Caco-2 (cell line): ENCODE measurements around the gene MCAT. TPM values are rescaled to one million over a fixed set of nuclear protein-coding genes. Genes with fewer than 3 reads are reported as not detected.

Experiments used
- BruUV-seq: library from RNA; stranded (reverse); fragments of 400-500 nt; replicated peaks from 2 replicates; lab custom pipeline; 2021; lab: Mats Ljungman, UMichigan
- CTCF ChIA-PET: fragments of 300-600 bp; sonication (Branson Sonifier 250); formaldehyde crosslinking; loops from one replicate; lab custom pipeline; 2022; ENCODE audit warnings: antibody characterized with exemption; lab: Charles Lee
- POLR2A ChIA-PET: fragments of 300-600 bp; sonication (Branson Sonifier 250); formaldehyde crosslinking; loops from one replicate; lab custom pipeline; 2022; ENCODE audit warnings: antibody characterized with exemption; lab: Charles Lee
- DNase-seq, 2 experiments: peaks; one replicate each; pipeline versions ENCODE4 v3.0.0 to v3.0.0-alpha.2; 2020 to 2022
- H3K27me3 ChIP-seq: replicated peaks from 2 replicates; pipeline ENCODE4 v1.6.0; 2011; ENCODE audit warnings: low read length; ENCODE audit not compliant: control insufficient read depth, insufficient read depth
- H3K36me3 ChIP-seq: 2 replicates; pipeline ENCODE4 v1.5.1; 2011; ENCODE audit warnings: low read length; ENCODE audit not compliant: control insufficient read depth, insufficient read depth
- H3K4me1 ChIP-seq: fragments of 250-450 bp; sonication (Bioruptor Pico); 2 replicates; pipeline ENCODE4 v1.5.1; 2020; ENCODE audit warnings: mild to moderate bottlenecking
- H3K4me3 ChIP-seq: 2 replicates; pipeline ENCODE4 v1.5.1; 2011; ENCODE audit warnings: low read depth, mild to moderate bottlenecking, control low read depth, low read length
- H3K9me3 ChIP-seq: fragments of 250-450 bp; sonication (Bioruptor Pico); 2 replicates; pipeline ENCODE4 v1.5.1; 2020; ENCODE audit warnings: mild to moderate bottlenecking, moderate library complexity
- H3K27ac Mint-ChIP-seq: one replicate; pipeline ENCODE4 v1.8.0; 2022; ENCODE audit warnings: mixed read lengths; ENCODE audit not compliant: unreplicated experiment
- H3K27me3 Mint-ChIP-seq: one replicate; pipeline ENCODE4 v1.8.0; 2022; ENCODE audit warnings: mixed read lengths; ENCODE audit not compliant: insufficient read depth, unreplicated experiment
- H3K36me3 Mint-ChIP-seq: one replicate; pipeline ENCODE4 v1.8.0; 2022; ENCODE audit warnings: mild to moderate bottlenecking, mixed read lengths; ENCODE audit not compliant: insufficient read depth, unreplicated experiment
- H3K4me1 Mint-ChIP-seq: one replicate; pipeline ENCODE4 v1.8.0; 2022; ENCODE audit warnings: low read depth, mixed read lengths; ENCODE audit not compliant: unreplicated experiment
- H3K4me3 Mint-ChIP-seq: one replicate; pipeline ENCODE4 v1.8.0; 2022; ENCODE audit warnings: mild to moderate bottlenecking, moderate library complexity, mixed read lengths; ENCODE audit not compliant: unreplicated experiment
- H3K9me3 Mint-ChIP-seq: one replicate; pipeline ENCODE4 v1.8.0; 2022; ENCODE audit warnings: mixed read lengths; ENCODE audit not compliant: unreplicated experiment
- intact Hi-C: fragments of 100-400 bp; cut with micrococcal nuclease; formaldehyde crosslinking; loops from one replicate; pipeline ENCODE4 v1.10.0; 2022; ENCODE audit not compliant: unreplicated experiment
- total RNA-seq: library from RNA; stranded (reverse); gene quantifications from 2 replicates; pipeline ENCODE4 v1.2.3, GENCODE V29; 2022
- TF ChIP-seq, protein P1 (sequence below), 2 experiments: fragments of 200-600 bp in 1 of 2; IDR thresholded peaks; 1 replicate in 1 of 2; 2 replicates in 1 of 2; pipeline versions ENCODE4 v1.5.1 to v1.8.0; 2011 to 2022; ENCODE audit warnings: antibody characterized with exemption in 1 of 2, control low read depth in 1 of 2, inconsistent platforms in 1 of 2, low read depth in 1 of 2, low read length in 1 of 2, mild to moderate bottlenecking in 1 of 2, moderate library complexity in 1 of 2; ENCODE audit not compliant: insufficient read depth in 1 of 2, severe bottlenecking in 1 of 2, unreplicated experiment in 1 of 2

Gene MCAT
- total RNA-seq, 1 experiment from 2014 or later = 23.5 TPM

DNA sequence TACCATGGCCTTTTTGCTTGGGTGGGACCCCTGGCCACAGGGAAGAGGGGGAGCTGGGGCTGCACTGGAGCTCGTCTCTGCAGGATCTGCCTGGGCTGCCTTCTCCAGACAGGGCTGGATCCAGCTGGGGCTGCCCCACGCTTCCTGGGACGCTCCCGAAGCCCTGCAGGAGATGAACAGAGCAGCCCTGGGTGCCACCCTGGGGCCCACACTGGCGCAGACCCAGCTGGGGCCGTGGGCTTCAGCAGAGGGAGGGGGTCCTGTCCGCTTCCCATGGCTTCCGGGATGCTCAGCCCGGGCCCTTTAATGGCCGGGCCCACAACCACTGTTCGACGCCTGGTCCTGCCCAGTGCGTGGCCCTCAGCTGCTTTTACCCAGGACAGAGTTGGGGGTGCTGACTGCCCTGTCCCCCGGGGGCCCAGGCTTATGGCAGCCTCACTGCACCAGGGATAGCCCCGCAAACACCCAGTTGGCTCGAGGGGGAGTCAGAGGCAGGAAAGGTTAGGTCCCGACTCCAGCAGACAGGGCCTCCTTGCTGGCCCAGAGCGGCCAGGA, 20.1 kb upstream of the MCAT start:
- Mint-ChIP-seq H3K27ac (no peak overlapping the region), H3K4me1 (no peaks in the 10 kb centered on the region), H3K4me3 (no peak overlapping the region), H3K27me3 (no peaks in the 10 kb centered on the region), H3K36me3 (peaks cover 15% of the 10 kb centered on the region), H3K9me3 (no peaks in the 10 kb centered on the region)
- no peak for DNase-seq
- TF ChIP-seq, protein P1, sequence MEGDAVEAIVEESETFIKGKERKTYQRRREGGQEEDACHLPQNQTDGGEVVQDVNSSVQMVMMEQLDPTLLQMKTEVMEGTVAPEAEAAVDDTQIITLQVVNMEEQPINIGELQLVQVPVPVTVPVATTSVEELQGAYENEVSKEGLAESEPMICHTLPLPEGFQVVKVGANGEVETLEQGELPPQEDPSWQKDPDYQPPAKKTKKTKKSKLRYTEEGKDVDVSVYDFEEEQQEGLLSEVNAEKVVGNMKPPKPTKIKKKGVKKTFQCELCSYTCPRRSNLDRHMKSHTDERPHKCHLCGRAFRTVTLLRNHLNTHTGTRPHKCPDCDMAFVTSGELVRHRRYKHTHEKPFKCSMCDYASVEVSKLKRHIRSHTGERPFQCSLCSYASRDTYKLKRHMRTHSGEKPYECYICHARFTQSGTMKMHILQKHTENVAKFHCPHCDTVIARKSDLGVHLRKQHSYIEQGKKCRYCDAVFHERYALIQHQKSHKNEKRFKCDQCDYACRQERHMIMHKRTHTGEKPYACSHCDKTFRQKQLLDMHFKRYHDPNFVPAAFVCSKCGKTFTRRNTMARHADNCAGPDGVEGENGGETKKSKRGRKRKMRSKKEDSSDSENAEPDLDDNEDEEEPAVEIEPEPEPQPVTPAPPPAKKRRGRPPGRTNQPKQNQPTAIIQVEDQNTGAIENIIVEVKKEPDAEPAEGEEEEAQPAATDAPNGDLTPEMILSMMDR (IDR thresholded peaks at IDR 0.05; ENCODE audit: insufficient read depth in 1 of 2, low read depth in 1 of 2, low read length in 1 of 2, severe bottlenecking in 1 of 2, unreplicated experiment in 1 of 2) = no peak
- Histone ChIP-seq H3K4me3 (no peak overlapping the region), H3K9me3 (no peaks in the 10 kb centered on the region), H3K36me3 (no peaks in the 10 kb centered on the region), H3K27me3 (no peaks in the 10 kb centered on the region), H3K4me1 (no peaks in the 10 kb centered on the region)
- no TSS peak for BruUV-seq
- CTCF ChIA-PET = interaction anchor here (0.7 kb wide), 1 partner anchor 68 kb away, joined by 3 read pairs; no protein-coding TSS in a partner anchor
- intact Hi-C loops = no loop called here
- POLR2A ChIA-PET = no interaction called here

DNA sequence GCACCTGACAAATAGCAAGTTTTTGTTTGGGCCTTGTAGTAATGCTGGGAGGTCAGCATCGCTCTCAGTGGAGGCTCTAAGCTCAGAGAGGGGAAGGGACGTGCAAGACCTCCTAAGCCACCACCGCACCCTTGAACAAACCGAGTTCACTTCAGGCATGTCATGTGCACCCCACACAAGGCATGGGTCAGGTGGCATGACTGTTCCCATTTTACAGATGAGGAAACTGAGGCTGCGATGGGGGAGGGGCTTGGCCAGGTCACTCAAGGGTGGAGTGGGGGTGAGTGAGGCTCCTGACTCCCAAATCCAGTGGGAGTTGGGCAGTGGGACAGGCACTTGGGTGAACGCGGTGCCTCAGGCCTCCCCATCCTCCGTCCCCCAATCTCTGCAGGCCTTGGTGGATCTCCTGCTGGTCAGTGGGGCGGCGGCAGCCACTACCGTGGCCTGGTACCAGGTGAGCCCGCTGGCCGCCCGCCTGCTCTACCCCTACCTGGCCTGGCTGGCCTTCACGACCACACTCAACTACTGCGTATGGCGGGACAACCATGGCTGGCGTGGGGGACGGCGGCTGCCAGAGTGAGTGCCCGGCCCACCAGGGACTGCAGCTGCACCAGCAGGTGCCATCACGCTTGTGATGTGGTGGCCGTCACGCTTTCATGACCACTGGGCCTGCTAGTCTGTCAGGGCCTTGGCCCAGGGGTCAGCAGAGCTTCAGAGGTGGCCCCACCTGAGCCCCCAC, 19.4 kb upstream of the MCAT start:
- Mint-ChIP-seq H3K4me1 (no peaks in the 10 kb centered on the region), H3K4me3 (no peak overlapping the region), H3K9me3 (no peaks in the 10 kb centered on the region), H3K27ac (no peak overlapping the region), H3K27me3 (no peaks in the 10 kb centered on the region), H3K36me3 (peaks cover 9% of the 10 kb centered on the region)
- intact Hi-C loops = no loop called here
- no peaks in the 10 kb centered on the region for H3K9me3 ChIP-seq
- no peaks in the 10 kb centered on the region for H3K27me3 ChIP-seq
- ChIA-PET CTCF (interaction anchor here (0.7 kb wide), 1 partner anchor 69 kb away, joined by 3 read pairs; no protein-coding TSS in a partner anchor), POLR2A (no interaction called here)
- DNase-seq = no peak
- TF ChIP-seq, protein P1 (IDR thresholded peaks at IDR 0.05; ENCODE audit: insufficient read depth in 1 of 2, low read depth in 1 of 2, low read length in 1 of 2, severe bottlenecking in 1 of 2, unreplicated experiment in 1 of 2) = no peak
- no peak overlapping the region for H3K4me3 ChIP-seq
- no peaks in the 10 kb centered on the region for H3K4me1 ChIP-seq
- BruUV-seq = no TSS peak
- no peaks in the 10 kb centered on the region for H3K36me3 ChIP-seq

DNA sequence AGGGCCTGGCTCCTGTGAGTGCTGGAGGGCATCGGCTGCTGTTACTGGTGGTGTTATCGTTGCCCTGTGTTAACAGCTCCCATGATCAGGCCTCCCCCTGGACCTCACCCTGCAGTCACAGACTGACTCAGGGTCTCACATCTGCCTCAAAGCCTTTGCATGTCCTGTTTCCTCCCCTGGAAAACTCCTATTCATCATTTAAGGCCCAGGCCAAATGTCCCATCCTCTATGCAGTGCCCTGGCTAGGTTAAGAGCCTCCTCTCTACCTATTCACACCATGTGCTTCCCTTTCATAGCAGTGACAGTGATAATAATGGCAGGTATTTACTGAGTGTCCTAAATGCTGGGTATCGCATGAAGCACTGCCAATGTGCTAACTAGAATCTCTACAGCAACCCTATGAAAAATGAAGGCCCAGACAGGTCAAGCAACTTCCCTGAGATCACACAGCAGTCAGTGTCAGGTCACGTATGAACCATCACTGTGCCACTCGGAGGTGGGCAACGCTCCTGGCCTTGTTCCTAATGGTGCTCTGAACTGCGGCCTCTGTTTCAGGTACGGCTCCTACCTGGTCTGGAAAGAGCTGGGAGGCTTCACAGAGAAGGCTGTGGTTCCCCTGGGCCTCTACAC, 17.4 kb upstream of the MCAT start:
- H3K27me3 ChIP-seq = no peaks in the 10 kb centered on the region
- H3K4me1 ChIP-seq = no peaks in the 10 kb centered on the region
- Mint-ChIP-seq H3K36me3 (no peaks in the 10 kb centered on the region), H3K27me3 (no peaks in the 10 kb centered on the region), H3K27ac (no peak overlapping the region), H3K4me3 (no peak overlapping the region), H3K4me1 (no peaks in the 10 kb centered on the region), H3K9me3 (no peaks in the 10 kb centered on the region)
- H3K4me3 ChIP-seq = no peak overlapping the region
- ChIA-PET POLR2A (no interaction called here), CTCF (no interaction called here)
- no peak for DNase-seq
- TF ChIP-seq, protein P1 (IDR thresholded peaks at IDR 0.05; ENCODE audit: insufficient read depth in 1 of 2, low read depth in 1 of 2, low read length in 1 of 2, severe bottlenecking in 1 of 2, unreplicated experiment in 1 of 2) = no peak
- intact Hi-C loops = no loop called here
- H3K36me3 ChIP-seq = no peaks in the 10 kb centered on the region
- no TSS peak for BruUV-seq
- H3K9me3 ChIP-seq = no peaks in the 10 kb centered on the region
